ENCODE data around the gene IPMK. TPM values are rescaled to one million over a fixed set of nuclear protein-coding genes. Genes with fewer than 3 reads are reported as not detected.

IPMK gene
- total RNA-seq, 1 experiment from 2014 or later = 5.5 TPM

DNA sequence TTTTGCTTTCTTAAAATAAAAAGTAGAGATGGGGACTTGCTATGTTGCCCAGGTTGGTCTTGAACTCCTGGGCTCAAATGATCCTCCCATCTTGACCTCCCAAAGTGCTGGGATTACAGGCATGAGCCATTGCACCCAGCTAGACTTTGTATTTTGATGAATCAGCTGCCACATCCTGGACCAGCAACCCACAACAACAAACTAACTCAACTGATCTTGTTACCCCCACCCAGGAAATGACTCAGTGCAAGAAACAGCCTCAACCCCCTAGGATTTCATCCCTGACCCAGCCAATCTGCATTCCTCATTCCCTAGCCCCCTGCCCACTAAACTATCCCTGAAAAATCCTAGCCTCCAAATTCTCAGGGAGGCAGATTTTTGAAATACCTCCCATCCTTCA lies 123.8 kb downstream of the IPMK start (continued):
- TF ChIP-seq CTCF (IDR thresholded peaks at IDR 0.05 in 2 of 3, conservative IDR thresholded peaks at IDR 0.05 in 1 of 3; ENCODE audit: borderline replicate concordance in 1 of 3, insufficient read depth in 1 of 3, low read depth in 2 of 3, low read length in 2 of 3) (no peak), EGR1 (IDR thresholded peaks at IDR 0.05; ENCODE audit: low read depth) (no peak)

Other genes starting within 250 kb of the IPMK start
- gene CISD1, start 1.3 kb upstream of the IPMK start, total RNA-seq (2021; ENCODE audit: unreplicated experiment) = 47.3 TPM
- gene UBE2D1, start 67.1 kb upstream of the IPMK start, total RNA-seq (2021; ENCODE audit: unreplicated experiment) = 15.5 TPM
- 57.6 TPM for gene TFAM, start 117.5 kb upstream of the IPMK start, total RNA-seq (2021; ENCODE audit: unreplicated experiment)
- not detected for gene BICC1, start 245.0 kb upstream of the IPMK start, total RNA-seq (2021; ENCODE audit: unreplicated experiment)

All from HCT116 (cell line).